HuH-7.5 (cell line): Measurements from ENCODE around the gene SMC3.
A peak's percentile ranks its signal among the peaks of the same experiment; 100 is the strongest.
"Not testable (repeated sequence)": the region's sequence is repeated elsewhere in the genome, so short reads cannot be mapped to it uniquely, and the experiment has no call there.

Experiments
- DNase-seq: peaks from one replicate; pipeline ENCODE4 v3.0.0; 2011; ENCODE audit warnings: low spot score

Gene SMC3

DNA sequence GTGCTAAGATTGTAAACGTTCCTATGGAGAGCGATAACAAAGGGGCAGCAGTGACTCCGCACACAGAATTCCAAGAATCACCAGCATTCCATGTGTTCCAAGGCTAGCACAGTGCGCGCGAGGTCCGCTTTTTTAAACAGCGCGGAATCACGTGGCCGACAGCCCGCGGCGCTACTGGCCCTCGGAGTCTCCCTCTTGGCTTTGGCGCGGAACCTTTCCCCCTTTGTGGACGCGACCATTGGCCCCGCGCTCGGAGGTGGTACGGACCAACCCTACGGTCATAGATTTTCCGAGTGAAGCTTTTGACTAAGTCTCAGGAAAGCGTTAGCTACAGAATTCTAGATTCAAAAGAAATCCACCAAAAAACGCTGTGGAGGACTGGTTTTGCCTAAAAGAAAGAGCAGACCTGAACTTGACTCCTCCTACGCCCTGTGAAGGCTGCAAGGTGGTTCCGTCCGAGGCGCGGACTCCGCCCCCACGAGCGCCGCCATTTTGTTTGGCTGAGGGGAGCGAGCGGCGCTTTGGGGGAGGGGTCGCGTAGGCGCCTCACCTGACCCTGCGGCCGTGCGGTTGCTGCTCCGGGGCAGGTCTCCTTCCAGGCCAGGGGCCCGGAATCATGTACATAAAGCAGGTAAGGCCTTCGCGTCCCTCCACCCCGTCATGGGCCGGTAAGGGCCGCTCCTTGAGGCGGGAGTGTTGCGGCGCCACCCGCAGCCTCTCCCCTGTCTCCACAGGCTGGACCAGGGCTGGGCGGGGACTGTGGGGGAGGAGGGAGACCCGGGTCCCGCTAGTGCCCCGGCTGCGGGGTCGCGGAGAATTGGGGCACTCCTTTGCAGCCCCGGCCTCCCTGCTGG, at the start of gene SMC3:
Gene SMC3, plus strand, starts transcription at position 495 of the 854 bp plus-strand sequence. Its CDS starts 122 bp downstream, at position 617.
- peak; percentile 52 for DNase-seq

DNA sequence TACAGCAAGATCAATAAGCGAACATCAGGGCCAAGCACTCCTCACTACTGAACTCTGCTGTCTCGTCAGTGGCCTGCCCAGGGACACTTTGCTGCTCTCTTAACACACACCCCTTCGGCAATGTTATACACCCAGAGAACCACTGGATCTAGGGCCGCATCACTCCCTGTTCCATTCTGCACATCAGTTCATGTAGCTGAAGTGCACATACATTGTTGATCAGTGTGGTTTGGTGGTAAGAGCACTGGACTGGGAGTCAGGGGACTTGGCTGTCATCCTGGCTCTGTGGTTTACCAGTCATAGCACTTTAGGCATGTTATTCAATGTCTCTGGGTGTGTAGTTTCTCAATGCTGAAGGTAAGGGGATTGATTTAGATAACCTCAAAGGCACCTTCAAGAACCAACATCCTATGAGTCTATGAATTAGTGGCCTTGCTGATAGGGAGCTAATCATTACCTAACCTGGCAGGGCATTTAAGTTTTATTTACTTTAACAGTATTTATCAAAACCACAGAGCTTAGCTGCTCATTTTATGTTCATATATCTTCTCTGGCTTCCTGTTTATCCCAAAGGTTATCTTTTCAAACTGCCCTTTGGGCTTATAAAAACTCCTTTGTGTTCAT, 45.0 kb upstream of the SMC3 start:
- DNase-seq: no peak

DNA sequence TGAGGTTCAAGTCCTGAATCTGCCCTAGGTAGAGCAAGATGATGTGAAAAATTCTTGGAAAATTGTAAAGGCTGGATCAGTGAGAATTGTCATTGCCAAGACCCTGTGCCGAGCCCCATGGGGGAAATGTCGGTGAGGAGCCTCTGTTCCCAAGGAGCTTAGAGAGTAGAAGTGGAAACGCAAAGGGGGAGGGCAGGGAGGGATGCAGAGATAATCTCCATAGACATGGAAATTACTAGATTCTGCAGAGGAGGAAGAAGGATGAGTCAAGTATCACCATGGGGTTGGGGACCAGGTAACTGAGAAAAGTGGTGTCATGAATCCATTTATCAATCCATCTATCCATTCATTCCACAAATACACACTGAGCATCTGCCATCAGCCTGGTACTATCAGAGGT, 43.8 kb upstream of the SMC3 start:
- no peak for DNase-seq

DNA sequence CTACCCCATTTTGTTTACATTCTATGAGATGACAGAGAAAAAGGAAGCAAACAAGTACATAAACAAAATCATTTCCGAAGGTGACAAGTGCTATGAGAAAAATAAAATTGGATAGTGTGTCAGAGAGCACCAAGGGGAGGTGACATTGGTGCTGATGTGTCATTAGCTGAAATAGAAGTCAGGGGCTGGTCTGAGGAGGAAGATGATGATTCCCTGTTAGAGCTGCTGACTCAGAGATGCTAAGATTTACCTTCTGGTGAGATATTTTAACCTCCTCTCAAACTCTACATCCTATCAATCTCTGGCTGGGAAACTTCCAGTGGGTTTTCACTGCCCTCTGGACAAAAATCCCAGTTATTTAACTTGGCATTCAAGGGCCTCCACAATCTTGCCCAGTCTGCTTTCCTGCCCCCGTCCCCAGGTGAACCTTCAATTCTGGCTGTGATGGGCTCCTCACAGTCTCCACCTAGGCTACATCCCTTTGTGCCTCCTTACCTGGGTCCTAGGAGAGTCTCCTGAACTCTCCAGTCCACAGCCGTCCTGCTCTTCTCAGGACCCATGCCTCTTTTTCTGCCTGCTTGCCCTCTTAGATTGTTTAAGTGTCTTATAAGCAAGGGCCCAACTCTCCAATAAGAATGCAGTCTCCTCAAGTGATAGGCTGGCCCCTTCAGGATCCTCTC, 43.2 kb upstream of the SMC3 start:
- no peak for DNase-seq

DNA sequence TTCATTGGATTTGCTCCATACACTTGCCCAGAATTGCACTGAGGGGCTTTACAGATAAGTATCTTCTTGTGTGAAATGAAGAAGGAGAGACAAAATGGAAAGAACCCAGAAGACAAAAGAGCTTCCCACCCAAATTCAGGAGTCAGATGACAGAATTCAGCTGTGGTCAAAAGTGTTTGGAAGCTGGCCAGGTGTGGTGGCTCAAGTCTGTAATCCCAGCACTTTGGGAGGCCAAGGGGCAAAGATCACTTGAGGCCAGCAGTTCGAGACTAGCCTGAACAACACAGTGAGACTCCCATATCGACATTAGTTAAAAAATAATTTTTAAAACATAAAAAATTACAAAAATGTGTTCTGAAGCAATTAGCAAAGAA, 42.6 kb upstream of the SMC3 start:
- DNase-seq: no peak

DNA sequence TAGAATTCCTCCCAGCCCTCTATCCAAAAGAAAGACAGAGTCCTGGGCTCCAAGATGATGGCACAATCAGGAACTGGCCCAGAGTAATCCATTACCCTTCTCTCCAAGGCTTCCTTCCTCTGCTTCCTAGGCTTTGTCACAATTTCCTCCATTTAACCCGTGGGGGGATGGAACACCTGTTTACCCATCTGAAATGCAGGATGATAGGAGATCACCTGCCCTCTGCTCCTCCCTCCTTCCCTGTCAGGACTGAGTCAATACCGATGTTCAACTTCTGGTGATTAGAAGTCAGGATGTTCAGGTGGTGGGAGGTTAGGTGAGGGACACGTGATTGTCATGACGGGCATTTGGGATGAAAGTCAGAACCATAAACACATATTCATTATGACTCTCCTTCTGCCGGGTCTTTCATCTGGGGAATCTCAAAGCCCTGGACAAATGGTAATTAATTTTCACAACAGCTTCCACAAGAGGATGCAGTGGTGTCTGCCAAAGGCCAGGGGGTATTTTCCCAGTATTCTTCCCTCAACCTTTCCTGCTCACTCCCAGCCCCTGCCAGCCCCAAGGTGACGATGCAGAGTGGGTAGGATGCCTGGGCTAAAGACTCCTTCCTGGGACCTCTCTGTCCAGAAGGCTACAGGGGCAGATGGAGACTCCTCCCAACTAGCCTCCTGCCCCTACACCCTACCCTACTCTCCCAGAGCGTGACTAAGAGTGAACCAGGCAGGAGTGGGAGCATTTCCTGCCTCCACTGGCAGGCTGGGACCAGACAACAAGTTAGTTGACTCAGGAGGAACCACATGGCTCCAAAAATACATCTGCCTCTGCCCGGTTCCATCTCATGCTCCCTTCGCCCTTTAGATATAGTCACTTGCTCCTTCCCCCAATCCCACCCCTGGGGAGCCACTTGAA, 41.9 kb upstream of the SMC3 start:
- no peak for DNase-seq

DNA sequence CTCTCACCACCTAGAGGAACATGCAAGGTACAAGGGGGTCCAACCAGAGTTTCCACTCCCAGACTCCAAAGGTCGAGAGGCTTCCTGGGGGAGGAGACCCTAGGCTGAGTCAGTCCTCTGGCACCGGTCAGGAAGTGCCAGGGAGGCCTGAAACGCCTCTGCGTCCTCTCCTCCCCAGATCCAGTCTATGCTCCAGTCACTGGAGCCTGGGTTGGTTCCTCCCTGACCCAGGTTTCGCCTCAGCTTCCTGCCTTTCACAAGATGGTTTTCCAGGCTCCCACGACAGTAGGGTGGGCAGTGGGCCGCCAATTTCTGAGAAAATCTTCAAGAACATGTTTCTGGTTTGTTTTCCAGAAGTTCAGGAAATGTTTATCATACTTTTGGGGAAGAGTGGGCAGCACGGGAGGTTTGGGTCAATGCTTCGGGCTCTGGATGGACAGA, 39.7 kb upstream of the SMC3 start:
- no peak for DNase-seq

DNA sequence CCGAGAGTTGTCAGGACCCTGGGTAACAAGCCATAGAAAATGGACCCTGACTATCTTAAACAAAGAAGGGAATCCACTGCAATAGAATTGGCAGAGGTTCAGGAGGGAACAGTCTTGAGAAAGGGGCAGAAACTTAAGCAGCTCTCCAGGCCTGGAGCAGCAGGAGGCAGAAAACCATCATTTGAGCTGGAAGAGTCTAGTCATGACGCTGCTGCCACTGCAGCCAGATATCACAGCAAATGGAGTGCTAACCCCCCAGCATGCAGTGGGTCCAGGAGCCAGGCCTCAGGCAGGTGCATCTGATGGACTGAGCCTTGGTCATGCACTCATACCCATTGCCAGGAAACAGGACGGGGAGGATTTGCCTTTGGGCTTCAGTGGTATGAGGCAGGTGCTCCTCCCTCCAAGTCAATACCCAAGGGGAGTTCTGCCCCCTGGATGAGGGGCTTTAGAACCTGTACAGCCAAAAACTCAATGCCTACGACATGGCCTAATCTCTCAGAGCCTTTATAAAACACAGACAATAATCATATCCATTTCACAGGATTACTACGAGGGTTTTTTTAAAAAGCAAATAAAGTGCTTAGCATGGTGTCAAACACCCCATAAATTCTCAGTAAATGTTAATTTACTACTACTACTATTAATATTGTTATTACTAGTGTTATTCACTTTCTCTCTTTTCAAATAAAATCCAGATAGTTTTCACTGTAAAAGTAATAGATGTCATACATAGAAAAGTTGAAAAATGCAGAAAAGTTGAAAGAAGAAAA, 39.1 kb upstream of the SMC3 start:
- DNase-seq: no peak

DNA sequence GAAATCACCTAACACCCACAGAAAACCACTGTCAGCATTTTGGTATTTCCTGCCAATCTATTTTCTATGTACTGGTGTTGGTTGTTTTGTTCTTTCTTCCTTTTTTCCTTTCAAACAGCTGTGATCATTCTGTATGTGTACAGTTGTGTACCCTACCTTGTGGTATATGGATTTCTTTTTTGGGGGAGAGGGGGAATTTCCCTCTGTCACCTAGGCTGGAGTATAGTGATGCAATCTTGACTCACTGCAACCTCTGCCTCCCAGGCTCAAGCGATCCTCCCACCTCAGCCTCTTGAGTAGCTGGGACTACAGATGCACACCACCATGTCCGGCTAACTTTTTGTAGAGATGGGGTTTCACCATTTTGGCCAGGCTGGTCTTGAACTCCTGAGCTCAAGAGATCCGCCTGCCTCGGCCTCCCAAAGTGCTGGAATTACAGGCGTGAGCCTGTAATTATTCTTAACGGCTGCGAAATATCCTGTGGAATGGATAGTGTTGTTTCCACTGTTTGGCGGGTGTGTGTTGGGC, 38.4 kb upstream of the SMC3 start:
- DNase-seq: not testable (repeated sequence)

DNA sequence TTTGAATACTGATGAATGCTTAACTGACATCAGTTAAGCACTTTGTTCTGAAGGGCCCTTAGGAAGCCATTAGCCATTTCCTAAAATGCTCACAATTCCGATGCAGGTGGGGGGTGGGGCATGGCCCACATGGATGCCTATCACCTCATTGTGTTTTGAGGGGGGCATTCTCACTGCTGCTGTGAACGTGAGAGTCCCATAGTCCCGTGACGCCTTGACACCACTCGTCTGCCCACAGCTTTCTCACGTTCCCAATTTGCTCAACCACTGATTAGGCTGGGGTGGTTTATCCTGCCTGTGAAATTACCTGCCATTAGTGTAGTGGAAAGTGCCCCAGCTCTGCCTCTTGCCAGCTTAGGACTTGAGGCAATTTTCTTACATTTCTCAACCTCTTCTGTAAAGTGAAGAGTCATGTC, 37.9 kb upstream of the SMC3 start:
- no peak for DNase-seq

DNA sequence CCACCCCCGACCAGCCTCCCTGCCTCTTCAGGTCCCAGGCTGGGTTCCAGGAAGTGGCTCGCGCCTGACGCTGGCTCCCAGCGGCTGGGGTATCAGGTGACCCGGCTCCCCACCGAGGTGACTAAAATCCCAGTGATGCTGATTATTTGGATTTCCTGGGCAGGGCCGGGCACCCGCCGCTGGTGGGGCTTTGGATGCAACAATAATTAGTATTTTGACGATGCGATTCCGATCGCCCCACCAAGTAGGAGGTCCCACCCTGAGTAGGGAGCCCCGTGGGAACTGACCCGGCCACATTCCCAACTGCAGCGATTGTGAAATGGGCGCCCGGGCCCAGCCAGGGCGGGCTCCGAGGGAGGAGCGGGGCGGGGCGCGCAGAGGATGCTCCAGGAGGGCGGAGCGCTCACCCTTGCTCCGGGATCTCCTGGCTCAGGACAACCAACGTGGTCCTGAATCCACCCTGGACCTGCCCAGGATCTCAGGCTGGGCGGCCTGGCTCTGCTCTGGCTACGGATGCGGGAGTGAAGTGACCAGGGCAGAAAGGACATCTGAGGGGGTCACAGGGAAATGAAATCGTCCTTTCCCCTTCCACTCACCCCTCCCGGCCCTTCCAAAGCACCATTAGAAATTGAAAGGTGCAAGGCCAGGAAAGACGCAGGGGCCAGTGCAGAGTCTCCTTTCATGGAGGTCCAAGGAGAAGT, 37.2 kb upstream of the SMC3 start:
- DNase-seq: peak; percentile 52

DNA sequence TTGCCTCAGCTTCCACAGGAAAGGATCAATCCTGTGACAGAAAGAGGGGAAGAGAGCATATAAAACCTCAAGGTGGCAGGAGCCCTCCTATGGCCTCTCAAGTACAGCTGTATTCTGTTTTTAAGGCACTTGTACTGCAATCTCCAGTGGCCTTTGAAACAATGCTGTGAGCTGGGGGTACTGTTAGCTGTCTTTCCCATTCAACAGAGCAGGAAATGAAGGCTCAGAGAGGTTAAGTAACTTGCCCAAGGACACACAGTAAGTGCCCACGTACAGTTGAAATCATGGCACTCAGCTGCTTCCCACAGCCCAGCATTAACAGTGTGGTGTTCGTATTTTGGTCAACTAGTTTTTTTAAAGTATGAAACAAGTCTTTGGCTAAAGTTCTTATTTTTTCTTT, 35.8 kb upstream of the SMC3 start:
- DNase-seq: no peak

DNA sequence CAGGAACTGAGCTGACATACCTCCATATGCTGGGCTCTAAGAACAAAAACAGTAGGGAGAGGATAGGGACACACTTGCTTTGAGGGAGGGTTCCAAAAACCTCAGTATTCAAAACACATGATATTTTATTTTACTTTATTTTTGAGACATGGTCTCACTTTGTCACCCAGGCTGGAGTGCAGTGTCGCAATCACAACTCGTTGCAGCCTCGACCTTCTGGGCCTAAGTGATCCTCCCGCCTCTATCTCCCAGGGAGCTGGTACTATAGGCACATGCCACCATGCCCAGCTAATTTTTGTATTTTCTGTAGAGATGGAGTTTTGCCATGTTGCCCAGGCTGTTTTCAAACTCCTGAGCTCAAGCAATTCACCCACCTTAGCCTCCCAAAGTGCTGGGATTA, 34.9 kb upstream of the SMC3 start:
- not testable (repeated sequence) for DNase-seq

DNA sequence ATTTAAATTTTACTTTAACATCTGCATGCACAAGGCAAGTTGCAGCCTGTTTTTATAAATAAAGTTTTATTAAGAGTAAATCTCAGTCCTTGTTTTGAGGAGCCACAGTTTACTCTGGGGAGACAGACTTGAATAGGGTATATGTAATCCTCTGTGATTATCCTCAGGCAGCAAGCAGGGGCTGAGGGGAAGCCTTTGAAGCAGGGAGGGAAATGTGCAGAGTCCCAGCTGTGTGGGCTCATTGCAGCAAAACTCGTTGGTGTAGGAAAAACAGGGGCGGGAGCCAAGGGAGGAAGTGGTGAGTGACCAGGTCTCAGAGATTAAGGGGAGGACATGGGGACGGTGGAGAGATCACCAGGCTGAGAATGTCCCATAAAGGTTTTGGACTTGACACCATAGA, 34.3 kb upstream of the SMC3 start:
- DNase-seq: no peak

DNA sequence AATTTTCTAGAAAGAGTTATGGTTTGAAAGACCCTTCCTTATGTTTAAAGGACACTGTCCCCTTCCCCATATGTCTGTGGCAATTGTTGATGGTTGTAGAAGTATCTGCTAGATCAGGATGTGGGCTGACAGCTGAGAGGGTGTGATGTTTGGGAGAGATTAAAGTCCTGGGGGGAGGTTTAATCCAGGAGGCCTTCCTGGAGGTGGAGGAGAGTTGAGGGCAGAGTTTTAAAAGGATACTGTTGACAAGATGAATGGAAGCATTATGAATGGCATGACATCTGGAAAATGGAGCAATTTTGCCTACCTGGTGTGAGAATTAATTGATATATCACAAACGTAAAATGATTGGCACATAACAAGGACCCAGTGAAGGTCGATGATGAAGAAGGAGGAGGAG, 32.9 kb upstream of the SMC3 start:
- no peak for DNase-seq

DNA sequence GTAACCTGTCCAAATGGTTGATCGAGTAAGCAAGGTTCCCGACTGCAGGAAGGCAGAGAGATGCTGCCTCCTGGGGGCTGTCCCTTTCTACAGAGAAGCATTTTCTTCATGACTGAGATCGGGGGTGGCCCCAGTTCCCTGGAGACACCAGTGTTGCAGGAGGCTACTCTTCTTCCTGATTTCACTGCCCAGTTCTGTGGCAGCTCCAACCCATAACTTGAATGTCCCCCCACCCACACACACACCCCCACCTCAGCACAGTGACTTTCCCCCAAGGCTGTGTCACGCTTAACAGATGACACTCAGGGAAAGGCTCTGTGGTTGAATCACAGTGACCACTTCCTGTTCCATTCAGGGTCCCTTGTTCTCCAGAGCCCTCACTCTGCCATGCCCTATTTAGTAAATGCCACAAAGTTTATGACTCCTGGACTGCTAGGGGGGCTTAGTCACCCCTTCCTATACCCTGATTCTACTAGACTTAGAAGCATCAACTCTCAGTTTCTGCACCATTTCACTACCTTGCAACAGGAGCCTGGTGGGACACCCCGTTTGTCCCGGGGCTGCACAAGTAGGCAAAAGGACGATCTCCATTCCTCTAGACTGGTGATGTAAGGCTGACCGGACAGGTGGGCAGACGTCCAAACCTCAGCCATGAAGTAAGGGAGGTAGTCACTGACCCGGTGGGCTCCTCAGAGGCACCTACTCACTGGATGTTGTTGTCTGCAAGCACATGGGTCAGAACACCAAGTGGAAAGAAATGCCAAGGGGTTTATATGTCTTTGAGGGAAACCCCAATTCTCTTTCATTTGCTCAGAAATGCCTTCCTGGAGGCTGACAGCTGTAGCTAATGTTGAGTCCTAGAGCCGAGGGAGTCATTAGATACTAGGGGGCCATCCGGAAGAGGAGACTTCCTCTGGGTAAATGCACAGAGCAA, 31.3 kb upstream of the SMC3 start:
- DNase-seq: no peak

DNA sequence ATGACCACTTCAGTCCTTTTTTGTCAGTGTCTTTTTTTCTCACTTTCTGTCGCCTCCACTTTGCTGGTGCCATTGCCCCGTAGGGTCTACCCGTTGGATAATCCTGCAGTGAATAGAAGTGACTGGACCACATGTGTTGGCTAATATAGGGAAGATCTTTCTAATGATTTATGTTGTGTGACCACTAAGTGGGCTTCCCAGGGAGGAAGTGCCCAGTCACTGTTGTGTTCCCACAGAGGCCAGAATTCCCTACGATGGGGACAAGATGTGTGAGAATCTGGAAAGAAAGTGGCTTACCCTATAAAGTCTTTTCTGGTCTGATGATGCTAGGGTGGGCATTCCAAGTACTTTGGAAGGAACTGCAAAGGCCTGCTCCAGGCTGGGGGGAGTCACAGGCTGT, 28.4 kb upstream of the SMC3 start:
- no peak for DNase-seq

DNA sequence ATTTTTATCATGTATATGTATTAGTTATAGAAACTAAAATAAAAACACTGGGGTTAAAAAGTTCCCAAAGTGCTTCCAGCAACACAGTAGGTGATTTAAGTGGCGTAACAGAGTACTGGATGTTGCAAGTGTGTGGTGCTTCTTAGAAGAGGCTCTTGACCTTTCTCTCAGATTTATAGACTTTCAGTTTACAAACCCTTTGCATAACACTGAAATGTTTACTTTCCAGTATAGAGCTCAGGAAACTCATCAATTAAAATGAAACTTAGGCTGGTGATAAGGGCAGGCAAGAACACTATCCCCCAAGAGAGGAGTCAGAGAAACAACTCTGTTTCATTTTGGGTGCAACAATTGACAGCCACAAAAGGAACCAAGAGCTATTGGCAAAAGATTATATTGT, 27.5 kb upstream of the SMC3 start:
- no peak for DNase-seq

DNA sequence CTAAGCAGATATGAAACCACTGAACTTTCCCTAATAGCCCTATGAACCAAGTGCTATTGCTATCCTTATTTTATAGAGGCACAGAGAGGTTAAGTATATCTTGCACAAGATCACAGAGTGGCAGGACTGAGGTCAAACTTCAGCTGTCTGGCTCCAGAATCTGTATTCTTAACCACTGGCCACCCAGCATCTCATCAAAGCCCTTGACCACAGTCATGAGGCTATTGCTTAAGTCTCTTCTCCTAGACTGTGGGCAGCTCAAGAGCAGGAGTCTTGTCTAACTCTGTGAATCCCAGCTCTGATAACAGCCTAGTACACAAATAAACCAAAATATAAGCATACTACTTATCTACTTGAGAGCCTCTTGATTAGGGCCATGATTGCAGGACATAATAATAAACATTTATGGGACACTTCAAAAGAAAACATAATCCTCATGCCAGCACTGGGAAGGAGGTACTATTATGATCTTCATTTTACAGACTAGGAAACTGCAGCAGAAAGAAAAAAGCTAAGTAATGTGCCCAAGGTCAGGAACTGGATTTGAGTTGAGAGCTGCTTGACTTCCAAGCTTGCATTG, 22.4 kb upstream of the SMC3 start:
- no peak for DNase-seq
